Measurements from ENCODE around the gene PCGF3. TPM values are rescaled to one million over a fixed set of nuclear protein-coding genes. Genes with fewer than 3 reads are reported as not detected.

The PCGF3 gene
- total RNA-seq, 1 donor from 2014 or later: 35.2 TPM

DNA sequence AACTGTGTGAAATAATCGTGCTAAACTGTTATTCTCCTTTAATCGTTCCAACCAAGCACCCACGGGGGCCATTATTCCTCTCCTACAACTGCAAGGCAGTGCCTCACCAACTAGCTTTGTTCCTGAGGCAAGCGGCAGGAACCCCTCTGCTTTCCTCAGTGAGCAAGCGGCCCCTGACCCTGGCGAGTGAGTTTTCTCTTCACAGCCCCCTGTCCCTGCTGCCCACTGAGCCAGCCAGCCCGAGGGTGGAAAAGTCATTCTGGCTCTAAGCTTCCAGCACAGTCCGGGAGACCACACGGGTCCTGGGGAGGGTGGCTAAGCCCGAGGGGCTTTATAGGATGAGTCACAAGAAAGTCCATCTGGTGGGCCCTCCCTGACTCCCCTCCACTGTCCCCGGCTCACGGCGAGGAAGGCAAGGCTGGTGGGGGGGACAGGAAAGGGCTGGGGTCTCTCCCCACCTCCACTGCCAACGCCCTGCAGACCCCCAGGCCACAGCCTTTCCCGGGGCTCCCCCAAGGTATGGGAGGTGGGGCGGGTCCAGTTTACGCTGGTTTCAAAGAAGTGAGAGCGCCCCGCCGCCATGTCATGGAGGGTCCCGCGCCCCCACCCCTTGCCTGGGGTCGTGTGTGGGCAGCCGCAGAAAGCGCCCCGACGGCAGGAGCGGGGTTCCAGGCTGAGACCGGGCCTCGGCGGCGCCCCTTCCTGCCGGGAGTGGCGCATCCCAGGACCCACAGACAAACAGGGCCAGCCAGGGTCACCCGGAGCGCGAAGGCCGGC, 75.3 kb downstream of the PCGF3 start:
- H3K4me3 ChIP-seq (ENCODE audit: low read depth, low read length): peak overlapping the region; percentile 99
- no peak for DNase-seq (ENCODE audit: low read depth)
- TF ChIP-seq, protein P1, sequence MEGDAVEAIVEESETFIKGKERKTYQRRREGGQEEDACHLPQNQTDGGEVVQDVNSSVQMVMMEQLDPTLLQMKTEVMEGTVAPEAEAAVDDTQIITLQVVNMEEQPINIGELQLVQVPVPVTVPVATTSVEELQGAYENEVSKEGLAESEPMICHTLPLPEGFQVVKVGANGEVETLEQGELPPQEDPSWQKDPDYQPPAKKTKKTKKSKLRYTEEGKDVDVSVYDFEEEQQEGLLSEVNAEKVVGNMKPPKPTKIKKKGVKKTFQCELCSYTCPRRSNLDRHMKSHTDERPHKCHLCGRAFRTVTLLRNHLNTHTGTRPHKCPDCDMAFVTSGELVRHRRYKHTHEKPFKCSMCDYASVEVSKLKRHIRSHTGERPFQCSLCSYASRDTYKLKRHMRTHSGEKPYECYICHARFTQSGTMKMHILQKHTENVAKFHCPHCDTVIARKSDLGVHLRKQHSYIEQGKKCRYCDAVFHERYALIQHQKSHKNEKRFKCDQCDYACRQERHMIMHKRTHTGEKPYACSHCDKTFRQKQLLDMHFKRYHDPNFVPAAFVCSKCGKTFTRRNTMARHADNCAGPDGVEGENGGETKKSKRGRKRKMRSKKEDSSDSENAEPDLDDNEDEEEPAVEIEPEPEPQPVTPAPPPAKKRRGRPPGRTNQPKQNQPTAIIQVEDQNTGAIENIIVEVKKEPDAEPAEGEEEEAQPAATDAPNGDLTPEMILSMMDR (conservative IDR thresholded peaks at IDR 0.05; ENCODE audit: low read depth, low read length): no peak

DNA sequence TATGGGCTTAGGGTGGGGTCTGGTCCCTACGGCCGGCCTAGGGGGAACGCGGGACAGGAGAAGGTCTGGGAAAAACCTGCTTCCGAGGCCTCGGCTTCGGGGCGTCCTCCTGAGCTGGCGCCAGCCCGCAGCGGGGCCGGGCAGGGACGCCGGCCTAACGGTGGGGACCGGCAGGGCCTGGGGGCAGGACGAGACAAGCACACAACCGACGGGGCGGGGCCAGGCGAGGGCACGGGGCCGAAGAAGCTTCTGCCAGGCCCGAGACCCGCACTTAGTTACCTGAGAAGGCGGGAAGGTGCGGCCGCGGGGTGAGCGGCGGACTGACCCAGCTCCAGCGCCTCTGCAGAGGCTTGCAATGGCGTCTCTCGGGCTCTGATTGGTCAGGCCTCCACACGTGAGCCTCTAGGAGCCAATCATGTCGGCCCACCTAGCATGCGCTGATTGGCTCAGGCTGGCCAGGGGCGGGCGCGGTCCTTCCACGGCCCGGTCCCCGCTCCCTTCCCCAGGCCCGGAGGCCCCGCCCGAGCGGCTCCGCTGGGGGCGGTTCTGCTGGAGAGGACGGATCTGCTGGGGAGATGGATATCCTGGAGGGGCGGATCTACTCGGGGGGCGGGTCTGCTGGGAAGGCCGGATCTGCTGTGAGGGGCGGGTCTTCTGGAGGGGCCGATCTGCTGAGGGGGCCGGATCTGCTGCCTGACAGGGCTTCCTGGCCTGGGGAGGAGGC, 76.0 kb downstream of the PCGF3 start:
- peak overlapping the region; percentile 99 for H3K4me3 ChIP-seq (ENCODE audit: low read depth, low read length)
- DNase-seq (ENCODE audit: low read depth): peak; percentile 73
- TF ChIP-seq, protein P1 (conservative IDR thresholded peaks at IDR 0.05; ENCODE audit: low read depth, low read length): no peak

DNA sequence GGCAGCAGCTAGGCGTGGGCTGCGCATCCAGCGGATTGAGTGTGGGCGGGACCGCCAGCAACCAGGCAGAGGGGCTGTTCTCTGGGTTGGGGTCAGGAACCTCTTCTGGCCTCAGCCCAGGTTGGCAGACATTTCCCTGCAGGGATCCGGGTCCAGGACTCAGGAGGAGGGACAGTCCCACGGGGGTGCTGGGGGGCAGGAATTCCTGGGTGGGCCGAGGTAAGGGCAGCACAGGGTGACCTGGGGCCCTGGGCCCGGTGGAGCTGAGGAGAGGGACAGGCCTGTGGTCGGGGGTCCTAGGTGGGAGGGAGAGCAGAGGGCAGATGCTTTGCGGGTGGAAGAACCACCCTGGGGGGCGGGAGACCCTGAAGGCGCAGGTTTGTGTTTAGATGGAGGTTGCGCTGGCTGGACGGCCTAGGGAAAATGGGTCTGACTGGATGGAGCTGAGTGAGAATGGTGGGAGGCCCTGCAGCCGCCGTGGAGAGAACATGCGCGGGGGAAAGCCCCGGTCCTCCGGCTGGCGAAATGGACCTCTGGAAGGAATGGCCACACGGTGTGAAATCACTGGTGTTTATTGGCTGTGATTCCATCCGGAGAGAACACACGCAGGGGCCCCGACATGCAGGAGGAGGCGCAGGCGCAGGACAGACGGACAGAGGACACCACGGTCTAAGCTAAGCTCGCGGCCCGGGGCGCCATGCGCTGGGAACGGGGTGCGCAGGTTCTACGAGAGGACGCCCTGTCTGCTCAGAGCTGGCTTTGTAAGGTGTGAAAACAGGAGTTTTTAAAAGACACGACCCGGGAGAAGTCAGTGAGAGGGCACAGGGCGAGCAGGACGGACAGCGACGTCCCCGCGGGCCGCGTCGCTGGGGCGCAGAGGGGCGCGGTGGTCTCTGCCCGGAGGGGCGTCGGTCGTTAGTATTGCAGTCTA, 79.0 kb downstream of the PCGF3 start:
- H3K4me3 ChIP-seq (ENCODE audit: low read depth, low read length): no peak overlapping the region
- no peak for DNase-seq (ENCODE audit: low read depth)
- TF ChIP-seq, protein P1 (conservative IDR thresholded peaks at IDR 0.05; ENCODE audit: low read depth, low read length): no peak

DNA sequence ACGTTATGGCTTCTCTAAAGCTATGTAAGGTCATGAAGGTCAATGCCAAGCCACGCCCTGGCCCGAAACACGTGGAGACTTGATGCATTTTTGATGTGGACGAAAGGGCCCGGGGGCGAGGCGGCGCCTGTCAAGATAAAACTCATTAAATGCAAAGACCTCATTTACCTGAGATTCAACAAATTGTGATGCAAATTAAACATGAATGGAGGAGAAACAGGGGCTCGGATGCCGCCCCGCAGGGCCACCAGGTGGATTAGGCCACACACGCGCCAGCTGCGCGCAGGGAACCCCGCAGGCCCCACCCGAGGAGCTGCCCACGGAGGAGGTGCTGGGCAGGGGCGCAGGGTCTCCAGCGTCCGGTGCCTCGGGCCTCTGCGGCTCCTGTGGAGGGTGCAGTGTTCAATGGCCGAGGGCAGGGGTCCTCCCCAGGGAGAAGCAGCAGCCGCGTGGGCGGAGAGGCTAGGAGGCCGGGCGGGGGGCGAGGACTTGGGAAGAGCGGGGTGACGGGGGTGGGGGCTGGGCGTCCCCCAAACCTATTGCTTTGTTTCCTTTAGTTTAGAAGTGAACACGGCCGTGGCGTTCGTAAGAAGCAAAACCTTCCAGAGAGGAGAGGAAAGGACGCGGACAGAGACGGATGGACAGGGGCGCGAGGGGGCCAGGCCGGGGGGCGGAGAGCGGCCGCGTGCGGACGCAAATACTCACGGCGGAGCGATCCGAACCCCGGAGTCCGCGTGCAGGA, 79.9 kb downstream of the PCGF3 start:
- TF ChIP-seq, protein P1 (conservative IDR thresholded peaks at IDR 0.05; ENCODE audit: low read depth, low read length): no peak
- H3K4me3 ChIP-seq (ENCODE audit: low read depth, low read length): no peak overlapping the region
- DNase-seq (ENCODE audit: low read depth): no peak

DNA sequence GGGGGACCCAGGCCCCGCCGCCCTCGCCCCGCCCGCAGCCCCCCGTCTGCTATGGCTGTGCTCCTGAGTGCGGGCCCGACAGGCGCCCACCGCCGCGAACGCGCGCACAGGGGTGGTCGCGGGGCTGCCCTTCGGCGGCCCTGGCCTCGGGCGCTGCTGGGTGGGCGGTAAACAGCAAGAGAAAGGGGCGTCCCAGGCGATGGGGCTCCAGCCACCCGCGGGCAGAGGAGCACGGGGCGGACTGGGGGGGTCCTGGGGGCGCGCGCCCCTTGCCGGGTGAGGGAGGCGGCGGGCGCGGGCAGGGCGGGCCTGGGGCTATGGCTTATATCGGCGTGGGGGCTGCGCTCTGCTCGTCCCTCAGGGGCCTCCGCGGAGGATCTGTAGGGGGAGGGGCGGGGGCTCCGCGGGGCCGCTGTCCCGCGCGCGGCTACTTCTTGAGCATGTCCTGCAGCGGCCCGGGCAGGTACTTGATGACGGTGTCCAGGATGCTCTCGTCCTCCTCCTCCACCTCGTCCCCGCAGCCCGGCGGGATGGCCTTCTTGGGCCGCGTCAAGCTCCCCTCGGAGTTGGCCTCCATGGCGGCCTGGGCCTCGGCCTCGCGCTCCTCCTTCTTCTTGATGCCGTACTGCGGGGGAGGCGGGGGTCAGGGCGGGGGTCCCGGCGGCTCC, 80.6 kb downstream of the PCGF3 start:
- no peak overlapping the region for H3K4me3 ChIP-seq (ENCODE audit: low read depth, low read length)
- no peak for DNase-seq (ENCODE audit: low read depth)
- TF ChIP-seq, protein P1 (conservative IDR thresholded peaks at IDR 0.05; ENCODE audit: low read depth, low read length): no peak

DNA sequence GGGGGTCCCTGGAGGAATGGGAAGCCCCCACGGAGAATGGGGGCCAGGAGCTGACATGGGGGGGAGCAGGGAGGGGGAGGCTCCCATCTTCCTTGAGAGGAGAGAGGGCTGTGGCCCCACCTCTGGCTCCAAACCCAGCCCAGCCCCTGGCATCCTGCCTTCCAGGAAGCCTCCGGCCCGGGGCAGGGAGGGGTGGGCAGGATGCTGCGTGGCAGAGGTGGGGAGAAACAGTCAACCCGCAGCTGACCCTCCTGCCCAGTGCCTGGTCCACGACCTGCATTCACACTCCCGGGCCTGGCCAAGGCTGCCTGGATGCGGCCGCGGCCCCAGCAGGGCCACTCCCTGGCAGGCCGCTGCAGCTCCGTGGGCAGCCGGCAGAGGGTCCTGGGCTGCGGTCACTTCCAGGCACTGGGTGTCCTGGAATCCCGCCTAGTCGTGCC, 81.2 kb downstream of the PCGF3 start:
- no peak for DNase-seq (ENCODE audit: low read depth)
- TF ChIP-seq, protein P1 (conservative IDR thresholded peaks at IDR 0.05; ENCODE audit: low read depth, low read length): peak; percentile 28

More for the DNA sequence above, 81.2 kb downstream of the PCGF3 start:
- H3K4me3 ChIP-seq (ENCODE audit: low read depth, low read length): no peak overlapping the region
